Vagina (tissue), 2 donors: ENCODE measurements around the gene NOL4L.

Source experiments
- POLR2A ChIP-seq, 2 donors: fragments of 450-650 bp; IDR thresholded peaks; one replicate each; pipeline ENCODE4 v1.6.1; 2017; ENCODE audit warnings: antibody characterized with exemption in 2 of 2, mild to moderate bottlenecking in 2 of 2, moderate library complexity in 2 of 2
- POLR2AphosphoS5 ChIP-seq, 2 donors: sonication (generic); formaldehyde crosslinking; IDR thresholded peaks; one replicate each; pipeline ENCODE4 v1.9.0; 2017; ENCODE audit warnings: antibody characterized with exemption in 2 of 2, mild to moderate bottlenecking in 2 of 2, low read depth in 1 of 2; ENCODE audit not compliant: insufficient read depth in 1 of 2
- TF ChIP-seq, protein P1 (sequence below), 3 experiments: fragments of 450-650 bp in 2 of 3; fragments of 200-600 bp in 1 of 3; sonication (generic) in 1 of 3; IDR thresholded peaks; one replicate each; pipeline ENCODE4 v1.5.1; 2017 to 2019; ENCODE audit warnings: antibody characterized with exemption in 3 of 3, mild to moderate bottlenecking in 2 of 3, moderate library complexity in 2 of 3

DNA sequence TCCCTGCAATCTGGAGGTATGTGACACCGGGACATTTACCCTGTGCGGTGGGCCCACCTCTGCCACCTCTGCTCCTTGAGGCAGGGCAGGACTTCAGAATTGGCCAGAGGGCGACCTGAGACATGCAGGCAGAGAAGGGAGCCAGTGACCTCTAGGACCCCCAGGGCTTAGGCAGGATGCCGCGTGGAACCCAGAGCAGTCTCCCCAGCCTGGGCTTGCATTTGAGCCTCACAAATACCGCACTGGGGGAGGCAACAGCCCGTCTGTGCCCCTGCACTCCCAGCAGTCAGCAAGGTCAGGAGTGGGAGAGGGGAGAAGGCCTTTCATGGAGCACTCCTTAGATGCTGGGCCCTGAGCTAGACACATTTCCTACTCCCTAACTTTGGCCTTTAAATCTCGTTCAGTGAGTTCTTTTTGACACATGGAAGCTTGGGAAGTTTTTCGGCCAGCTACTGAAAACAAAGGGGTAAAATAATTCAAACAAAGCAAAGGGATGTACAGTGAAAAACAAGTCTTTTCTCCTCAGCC lies 46.9 kb upstream of the NOL4L start:
- TF ChIP-seq, protein P1, sequence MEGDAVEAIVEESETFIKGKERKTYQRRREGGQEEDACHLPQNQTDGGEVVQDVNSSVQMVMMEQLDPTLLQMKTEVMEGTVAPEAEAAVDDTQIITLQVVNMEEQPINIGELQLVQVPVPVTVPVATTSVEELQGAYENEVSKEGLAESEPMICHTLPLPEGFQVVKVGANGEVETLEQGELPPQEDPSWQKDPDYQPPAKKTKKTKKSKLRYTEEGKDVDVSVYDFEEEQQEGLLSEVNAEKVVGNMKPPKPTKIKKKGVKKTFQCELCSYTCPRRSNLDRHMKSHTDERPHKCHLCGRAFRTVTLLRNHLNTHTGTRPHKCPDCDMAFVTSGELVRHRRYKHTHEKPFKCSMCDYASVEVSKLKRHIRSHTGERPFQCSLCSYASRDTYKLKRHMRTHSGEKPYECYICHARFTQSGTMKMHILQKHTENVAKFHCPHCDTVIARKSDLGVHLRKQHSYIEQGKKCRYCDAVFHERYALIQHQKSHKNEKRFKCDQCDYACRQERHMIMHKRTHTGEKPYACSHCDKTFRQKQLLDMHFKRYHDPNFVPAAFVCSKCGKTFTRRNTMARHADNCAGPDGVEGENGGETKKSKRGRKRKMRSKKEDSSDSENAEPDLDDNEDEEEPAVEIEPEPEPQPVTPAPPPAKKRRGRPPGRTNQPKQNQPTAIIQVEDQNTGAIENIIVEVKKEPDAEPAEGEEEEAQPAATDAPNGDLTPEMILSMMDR (IDR thresholded peaks at IDR 0.05), result no peak
- no peak for TF ChIP-seq POLR2AphosphoS5 (IDR thresholded peaks at IDR 0.05; ENCODE audit: insufficient read depth in 1 of 2, low read depth in 1 of 2)
- no peak for TF ChIP-seq POLR2A (IDR thresholded peaks at IDR 0.05)
